ENCODE results near the gene URGCP.

Gene URGCP, protein sequence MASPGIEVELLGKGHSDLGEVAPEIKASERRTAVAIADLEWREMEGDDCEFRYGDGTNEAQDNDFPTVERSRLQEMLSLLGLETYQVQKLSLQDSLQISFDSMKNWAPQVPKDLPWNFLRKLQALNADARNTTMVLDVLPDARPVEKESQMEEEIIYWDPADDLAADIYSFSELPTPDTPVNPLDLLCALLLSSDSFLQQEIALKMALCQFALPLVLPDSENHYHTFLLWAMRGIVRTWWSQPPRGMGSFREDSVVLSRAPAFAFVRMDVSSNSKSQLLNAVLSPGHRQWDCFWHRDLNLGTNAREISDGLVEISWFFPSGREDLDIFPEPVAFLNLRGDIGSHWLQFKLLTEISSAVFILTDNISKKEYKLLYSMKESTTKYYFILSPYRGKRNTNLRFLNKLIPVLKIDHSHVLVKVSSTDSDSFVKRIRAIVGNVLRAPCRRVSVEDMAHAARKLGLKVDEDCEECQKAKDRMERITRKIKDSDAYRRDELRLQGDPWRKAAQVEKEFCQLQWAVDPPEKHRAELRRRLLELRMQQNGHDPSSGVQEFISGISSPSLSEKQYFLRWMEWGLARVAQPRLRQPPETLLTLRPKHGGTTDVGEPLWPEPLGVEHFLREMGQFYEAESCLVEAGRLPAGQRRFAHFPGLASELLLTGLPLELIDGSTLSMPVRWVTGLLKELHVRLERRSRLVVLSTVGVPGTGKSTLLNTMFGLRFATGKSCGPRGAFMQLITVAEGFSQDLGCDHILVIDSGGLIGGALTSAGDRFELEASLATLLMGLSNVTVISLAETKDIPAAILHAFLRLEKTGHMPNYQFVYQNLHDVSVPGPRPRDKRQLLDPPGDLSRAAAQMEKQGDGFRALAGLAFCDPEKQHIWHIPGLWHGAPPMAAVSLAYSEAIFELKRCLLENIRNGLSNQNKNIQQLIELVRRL

DNA sequence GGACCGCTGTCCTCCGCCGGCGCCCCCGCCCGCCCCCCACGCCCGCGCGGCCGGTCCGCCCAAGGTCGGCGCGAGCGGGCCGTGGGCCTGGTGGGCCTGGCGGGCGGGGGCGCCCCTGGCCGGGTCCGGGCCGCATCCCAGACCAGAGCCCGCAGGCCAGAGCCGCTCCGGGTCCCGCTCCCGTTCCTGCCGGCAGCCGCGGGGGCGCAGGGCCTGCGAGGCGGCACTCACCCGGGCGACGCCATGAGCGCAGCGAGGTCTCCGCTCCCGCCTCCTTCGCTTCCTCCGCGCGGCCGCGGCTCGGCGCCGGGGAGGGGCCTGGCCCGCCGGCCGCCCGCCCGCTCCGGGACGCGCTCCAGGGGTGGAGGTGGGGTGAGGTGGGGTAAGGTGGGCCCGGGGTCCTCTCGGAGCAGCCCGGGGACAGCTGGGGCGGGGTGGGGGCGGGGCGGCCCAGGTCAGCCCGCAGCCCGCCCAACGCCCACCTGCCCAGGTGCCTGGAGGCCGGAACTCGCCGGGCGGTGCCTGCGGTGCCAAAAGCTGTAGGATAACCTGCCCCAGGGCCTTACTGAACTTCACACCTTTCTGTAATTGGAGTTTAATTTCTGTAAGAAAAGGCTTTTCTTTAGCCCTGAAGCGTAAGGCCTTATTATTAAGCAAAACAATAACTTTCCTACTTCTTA, at the start of gene URGCP:
TSS of gene URGCP (minus strand) at position 266 of the 680 bp plus-strand sequence. CDS start at position 245, 21 bp downstream.
- DNase-seq (ENCODE audit: low spot score), result peak; percentile 93

DNA sequence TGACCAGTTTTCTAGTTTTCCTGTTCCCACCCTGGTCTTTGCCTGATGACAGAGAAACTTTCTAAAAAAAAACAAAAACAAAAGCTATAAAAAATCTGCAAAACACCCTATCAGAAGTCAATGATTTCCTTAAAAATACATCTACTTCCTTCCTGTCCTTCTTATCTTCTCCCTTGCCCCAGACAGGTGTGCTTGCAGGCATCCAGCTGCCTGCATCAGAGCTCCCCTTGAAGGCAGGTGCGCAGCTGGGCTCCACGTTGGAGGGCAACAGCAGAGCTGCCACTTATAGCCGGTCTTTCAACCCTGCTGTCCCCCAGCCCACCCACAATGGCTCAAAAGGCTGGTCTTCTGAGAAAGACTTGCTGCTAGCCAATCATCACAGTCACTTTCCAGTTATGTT, 49.6 kb upstream of the URGCP start:
- DNase-seq (ENCODE audit: low spot score), result no peak

DNA sequence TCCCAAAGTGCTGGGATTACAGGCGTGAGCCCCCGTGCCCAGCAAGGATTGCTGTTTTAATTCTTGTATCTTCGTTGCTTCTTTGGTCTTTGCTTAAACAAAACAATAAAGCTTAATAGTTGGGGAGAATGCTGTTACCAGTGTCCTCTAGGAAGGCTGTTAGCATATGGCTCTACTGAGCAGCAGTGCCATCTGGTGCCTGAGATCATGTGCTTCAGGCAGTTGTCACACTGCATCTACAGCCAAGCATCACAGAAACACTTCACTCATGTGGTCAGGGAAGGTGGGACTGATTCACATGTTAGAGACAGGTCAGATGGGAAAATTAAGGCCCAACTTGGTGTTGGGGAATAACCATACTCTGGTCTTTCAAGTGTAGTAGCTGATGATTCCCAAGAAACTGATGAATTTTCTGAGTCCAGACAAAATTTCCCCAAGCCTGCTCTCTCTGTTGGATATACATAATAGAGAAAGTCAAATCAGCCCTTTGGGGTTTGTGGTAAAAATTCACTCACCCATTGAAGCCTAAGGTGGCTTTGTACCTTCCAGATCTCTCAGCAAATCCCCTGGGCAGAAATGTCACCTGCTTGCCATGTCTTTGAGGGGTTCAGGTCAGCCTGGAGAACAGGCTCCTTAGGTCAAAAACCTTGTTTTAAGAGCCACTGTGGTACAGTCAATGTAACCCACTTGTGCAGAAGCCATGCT, 48.3 kb upstream of the URGCP start:
- peak; percentile 72 for DNase-seq (ENCODE audit: low spot score)

DNA sequence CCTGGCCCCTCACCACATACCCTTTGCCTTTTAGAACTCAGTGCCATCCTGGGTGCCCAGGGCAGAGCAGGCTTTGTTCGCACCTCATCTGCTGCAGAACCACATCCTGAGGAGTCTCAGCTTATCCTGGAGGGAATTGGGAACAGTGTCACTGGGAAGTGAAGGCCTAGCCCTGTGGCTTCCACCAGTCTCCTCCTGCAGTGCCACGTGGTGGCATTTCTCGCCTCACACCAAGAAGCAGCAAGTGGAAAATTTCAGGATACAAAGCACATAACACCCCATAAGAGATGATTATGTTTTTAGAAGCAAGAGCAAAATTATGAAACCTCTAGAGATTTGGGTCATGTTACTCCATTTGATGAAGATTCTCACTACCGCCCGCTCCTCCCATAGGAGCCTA, 46.7 kb upstream of the URGCP start:
- DNase-seq (ENCODE audit: low spot score), result no peak

DNA sequence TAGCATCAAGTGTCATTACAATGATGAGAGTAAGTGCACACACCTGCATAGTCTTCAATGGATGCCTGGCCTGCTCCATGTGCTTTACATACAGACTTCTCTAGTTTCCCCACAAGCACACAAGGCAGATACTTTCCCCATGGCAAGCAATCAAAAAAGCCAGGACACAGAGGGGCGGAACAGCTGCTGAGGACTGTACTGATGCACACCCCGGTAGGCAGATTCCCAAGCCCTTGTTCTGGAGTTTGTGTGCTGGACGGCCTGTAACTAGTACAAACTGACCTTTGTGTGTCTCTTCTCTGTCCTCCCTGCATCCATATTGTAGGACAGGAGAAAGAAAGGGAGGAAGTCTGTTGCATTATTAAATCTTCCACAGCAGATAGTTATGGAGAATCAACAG, 45.6 kb upstream of the URGCP start:
- DNase-seq (ENCODE audit: low spot score), result no peak

DNA sequence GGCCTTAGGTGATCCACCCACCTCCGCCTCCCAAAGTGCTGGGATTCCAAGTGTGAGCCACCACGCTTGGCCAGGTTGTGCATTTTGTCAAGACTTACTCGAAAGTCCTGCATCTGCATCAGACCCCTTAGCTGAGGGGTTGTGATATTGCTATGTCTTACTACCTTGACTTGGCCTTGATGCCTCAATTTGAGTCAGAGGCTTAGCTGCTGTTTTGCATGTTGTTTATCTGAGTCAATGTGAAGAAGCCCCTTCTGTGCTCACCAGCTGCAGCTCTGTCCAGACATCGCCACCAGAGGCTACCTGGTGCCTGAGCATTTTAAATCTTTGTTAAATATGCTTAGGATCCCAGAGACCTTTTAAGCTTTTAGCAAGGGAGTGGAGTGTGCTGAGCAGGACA, 37.9 kb upstream of the URGCP start:
- no peak for DNase-seq (ENCODE audit: low spot score)

DNA sequence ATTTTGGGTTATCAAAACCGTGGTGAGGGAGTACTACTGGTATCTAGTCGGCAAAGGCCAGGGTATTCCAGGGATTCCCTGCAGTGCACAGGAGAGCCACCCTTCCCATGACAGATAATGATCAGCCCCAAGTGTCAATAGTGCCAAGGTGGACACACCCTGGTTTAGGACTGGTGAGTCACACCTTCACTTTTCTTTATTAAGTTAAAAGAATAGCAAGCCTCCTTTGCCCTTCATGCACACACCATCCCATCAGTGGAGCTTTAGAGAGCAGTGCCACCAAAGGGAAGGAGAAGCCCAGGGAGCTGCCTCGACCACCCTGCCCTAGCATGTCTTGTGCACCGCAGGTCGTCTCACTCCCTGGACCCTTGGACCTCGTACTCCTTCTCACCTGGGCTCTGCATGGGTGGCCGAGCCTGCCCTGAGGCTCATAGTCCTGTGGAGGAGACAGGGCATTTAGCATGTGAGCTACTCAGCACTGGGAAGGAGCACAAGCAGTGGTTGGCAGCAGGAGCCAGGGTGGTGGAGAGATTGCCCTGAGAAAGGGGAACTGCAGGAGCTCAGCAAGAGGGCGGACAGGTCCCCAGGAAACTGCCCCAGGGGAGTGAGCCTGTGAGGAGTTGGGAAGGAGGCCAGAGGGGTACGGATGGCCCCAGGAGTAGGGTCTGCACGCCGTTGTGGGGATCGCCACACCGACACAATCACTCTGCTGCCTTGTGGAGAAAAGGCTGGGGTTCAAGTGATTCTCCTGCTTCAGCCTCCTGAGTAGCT, 37.2 kb upstream of the URGCP start:
- DNase-seq (ENCODE audit: low spot score), result no peak

DNA sequence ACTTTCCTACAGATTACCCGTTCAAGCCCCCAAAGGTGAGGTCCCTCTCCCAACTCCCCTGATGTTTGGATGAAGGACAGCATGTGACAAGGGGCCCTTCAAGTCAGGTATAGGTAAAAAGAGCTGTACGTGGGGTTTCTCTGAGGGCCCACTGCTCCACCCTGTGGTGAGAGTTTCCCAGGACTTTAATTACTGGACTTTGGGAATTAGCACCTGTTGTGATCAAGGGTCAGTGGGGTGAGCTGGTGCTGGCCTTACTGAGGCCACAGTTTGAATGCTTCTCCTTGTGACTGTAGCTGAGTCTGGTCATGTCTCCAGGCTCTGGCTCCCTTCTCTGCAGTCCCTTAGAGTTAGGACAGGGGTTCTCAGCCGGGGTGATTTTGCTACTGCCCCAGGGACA, 36.6 kb upstream of the URGCP start:
- no peak for DNase-seq (ENCODE audit: low spot score)

DNA sequence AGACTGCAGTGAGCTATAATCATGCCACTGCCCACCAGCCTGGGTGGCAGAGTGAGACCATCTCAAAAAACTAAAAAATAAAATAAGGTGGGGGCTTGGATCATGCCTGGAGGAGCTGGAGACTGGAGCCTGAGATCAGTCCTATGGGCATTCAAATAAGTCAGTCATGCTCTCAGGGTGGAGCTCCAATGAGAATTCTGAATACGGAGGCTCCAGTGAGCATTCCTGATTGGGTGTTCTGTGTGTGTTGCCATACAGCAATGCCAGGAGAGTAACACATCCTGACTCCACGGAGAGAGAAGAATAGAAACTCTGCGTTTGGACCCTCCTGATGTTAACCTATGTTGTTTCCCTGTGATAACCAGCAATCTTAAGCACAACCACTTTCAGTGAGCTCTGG, 35.9 kb upstream of the URGCP start:
- no peak for DNase-seq (ENCODE audit: low spot score)

DNA sequence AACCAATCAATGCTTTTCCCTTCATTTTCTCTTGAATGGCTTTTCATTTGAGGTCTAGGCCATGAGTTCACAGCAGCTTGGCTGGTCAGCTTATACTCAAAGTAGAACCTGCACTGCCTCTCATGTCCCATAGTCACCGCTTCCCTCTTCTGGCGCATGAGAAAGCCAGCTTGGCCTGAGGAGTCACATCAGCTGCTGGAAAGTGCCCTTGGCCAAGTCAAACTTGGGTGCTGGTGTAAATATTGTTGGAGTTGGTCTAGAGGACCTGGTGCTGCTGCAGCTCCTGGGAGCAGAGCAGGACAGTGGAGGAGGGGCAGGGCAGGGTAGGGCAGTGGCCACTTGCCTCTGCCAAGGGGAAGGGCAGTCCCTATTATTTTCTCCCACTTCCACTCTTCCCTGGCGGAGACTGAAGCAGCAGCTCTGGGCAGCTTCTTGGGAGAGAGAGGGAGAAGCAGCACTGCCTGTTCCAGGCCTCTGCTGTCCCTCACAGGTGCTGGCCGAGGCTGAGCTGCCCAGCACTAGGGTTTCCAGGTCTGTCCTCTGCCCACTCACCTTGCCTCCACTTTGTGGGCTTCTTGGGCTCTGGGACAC, 32.6 kb upstream of the URGCP start:
- DNase-seq (ENCODE audit: low spot score), result no peak

DNA sequence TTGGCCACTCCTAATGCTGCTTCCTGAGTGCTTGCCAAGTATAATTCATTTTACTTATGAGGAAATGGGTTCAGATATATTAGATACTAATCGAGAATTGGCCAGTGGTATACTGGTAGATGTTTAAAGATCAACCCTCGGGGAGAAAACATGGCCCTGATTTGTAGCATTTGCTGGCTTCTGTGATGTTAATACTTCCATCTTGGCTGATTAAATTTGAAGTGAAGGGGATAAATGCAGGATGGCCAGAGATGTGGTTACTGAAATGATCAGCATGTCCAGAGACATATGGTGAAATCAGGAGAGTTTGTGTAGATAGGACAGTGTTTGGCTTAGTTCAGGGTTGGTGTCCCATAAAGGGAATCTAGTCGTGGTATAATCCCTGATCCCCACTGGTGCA, 31.0 kb upstream of the URGCP start:
- no peak for DNase-seq (ENCODE audit: low spot score)

DNA sequence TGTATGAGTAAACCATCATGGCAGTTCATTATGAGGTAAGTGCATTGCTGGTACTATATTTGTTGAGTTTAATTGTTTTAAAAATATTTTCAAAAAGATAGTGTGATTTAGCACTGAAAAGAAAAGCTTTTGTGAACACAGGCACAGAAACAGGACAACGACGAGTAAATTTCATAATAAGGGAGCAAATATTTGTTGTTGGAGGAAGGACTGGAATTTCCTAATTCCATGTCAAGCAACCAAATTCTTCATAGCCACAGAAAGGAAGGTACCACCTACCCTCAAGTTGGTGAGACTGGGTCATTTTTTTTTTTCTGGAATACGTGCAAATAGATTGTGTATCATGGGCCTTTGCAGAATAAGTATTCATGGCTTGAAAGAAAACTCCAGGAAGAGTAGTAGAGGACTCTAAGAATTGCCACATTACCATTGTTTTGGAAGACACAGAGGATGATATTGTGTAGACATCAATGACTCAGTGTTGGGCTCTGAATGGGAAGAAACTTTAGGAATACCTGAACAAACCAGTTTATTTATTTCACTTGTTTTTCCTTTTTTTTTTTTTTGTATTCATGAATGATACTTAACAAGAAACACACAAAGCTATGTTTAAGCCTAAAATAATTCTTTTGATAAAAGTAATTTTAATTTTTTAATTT, 27.6 kb upstream of the URGCP start:
- no peak for DNase-seq (ENCODE audit: low spot score)

DNA sequence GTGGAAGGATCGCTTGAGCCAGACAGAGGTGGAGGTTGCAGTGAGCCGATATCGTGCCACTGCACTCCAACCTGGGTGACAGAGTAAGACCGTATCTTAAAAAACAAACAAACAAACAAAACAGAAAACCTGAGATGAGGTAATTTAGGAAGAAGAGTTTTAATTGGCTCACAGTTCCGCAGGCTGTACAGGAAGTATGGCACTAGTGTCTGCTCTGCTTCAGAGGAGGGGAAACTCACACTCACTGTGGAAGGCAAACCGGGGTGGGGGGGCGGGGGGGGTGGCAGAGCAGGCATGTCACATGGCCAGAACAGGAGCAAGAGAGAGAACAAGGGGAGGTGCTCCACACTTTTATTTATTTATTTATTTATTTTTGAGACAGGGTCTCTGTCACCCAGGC, 24.9 kb upstream of the URGCP start:
- DNase-seq (ENCODE audit: low spot score), result no peak

DNA sequence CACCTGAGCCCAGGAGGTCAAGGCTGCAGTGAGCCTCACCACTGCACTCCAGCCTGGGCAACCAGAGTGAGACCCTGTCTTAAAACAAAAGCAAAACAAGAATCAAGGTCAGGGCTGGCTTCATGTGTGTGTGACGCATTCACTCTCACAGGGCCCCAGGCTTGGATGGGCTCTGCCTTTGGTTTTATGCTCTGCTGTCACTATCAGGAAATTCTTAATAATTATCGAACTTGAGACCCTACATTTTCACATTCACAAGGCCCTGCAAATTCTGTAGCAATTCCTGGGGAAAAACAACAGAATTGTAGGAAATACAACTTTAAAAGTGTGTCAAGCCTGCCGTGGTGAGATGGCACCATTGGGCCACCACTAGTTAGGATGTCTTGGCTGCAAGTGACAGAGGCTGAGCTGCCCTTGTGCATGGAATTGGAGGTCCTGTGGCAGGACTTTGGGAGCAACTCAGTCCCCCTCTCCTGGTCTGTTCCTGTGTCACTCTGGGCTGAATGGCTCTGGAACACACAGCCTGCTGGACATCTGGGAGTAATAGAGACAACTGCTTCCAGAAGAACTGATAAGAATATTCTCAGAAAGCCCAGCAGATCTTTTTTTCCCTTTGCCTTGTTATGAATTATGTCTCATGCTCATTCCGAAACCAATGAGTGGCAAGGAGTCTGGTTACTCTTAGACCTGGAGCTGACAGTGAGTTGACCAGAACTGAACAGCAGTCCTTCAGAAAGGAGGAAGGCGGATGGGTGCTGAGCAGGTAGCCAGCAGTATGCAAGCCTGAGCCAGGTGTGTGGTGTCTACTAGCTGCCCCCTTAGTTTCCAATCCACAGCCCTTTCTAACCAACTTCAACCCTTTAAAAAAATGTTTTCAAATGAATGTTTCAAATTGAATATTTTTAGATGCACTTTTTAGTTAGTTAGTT, 23.4 kb upstream of the URGCP start:
- no peak for DNase-seq (ENCODE audit: low spot score)

DNA sequence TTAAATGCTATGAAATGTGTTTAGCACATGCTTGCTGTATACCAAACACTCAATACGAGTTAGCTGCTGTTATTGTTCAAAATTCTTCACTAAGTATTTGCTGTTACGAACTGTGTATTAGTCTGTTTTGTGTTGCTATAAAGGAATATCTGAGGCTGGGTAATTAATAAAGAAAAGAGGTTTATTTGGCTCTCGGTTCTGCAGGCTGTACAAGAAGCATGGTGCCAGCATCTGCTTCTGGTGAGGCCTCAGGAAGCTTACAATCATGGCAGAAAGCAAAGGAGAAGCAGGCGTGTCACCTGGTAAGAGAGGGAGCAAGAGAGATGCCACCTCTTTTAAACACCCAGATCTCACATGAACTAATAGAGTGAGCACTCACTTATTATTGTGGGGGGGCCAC, 21.4 kb upstream of the URGCP start:
- no peak for DNase-seq (ENCODE audit: low spot score)

DNA sequence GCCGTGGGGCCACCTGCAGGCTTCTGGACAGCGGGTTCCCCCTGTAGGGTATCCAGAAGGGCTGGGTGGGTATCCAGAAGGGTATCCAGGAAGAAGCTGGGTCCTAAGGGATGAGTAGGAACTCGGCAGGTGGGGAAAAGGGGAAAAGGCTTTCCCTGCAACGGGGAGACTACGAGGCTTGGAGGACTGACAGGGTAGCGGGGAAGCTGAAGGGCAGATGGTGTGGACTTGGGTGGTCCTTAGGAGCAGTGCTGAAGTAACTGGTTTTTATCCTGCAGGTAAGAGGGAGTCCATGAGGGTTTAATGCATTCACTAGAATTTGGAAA, 20.4 kb upstream of the URGCP start:
- DNase-seq (ENCODE audit: low spot score), result no peak

DNA sequence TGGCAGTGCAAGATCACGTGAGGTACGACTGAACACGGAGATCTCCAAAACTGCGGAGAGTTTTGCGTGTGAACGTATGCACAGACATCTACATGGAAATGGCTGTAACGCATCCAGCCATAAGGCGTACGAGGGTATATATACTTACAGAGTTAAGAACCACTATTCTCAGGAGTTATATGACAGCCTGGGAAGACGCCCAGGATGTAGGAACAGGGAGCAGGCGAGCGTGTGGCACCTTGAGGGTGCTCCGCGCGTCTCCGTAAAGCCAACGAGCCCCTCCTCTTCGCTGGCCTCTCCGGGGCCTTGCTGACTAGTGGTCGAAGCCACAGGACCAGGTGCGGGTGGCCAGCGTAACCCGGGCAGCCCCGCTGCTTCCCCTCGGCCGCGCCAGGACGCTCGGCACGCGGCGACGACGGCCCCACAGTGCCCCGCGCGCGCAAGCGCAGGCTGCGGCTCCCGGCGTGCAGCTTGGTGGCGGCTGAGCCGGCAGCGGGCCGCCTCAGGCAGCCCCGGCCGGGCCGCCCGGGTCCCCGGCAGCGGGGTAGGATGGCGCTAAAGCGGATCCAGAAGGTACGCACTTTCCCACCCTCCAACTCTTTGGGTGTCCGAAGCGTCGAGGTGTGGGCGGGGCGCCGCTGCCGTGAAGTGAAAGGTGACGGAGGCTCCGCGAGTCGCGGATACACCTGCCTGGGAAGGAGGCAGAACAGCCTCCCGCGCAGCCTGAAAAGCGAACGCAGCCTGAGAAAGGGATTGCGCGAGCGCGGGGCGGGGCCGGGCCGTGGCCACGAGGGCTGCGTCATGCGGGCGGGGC, 19.8 kb upstream of the URGCP start, which contains the start of gene UBE2D4:
TSS of gene UBE2D4 (plus strand) at position 453 of the 814 bp plus-strand sequence. CDS start at position 550, 97 bp downstream.
- peak; percentile 93 for DNase-seq (ENCODE audit: low spot score)

DNA sequence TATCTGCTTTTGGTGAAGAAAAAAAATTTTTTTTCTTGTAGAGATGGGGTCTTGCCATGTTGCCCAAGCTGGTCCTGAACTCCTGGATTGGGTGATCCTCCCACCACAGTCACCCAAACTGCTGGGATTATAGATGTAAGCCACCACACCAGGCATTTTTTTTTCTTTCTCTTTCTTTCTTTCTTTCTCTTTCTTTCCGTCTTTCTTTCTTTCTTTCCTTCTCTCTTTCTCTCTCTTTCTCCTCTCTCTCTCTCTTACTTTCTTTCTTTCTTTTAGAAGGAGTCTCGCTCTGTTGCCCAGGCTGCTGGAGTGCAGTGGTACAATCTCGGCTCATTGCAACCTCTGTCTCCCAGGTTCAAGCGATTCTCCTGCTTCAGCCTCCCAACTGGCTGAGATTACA, 16.3 kb upstream of the URGCP start:
- no peak for DNase-seq (ENCODE audit: low spot score)

Data from GM03348 (cell line).